Measurements from ENCODE around the gene PDS5B.

The PDS5B gene

DNA sequence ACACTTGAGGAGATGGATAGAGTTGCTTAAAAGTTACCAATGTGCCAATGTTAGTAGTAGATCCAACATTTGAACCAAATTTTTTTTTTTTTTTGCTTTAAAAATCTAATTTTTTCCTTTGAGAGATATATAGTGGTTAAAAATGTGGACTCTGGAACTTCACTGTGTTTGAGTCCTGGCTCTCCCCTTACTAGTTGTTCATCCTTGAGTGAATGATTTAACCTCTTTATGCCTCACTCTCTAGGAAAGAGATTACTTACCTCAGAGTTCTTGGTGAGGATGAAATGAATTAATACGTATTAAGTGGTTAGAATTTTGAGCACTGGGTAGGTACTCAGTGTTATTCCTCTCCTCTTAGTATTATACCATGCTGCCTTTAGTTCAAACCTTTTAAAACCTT, 24.3 kb downstream of the PDS5B start:
- TF ChIP-seq, protein P1, sequence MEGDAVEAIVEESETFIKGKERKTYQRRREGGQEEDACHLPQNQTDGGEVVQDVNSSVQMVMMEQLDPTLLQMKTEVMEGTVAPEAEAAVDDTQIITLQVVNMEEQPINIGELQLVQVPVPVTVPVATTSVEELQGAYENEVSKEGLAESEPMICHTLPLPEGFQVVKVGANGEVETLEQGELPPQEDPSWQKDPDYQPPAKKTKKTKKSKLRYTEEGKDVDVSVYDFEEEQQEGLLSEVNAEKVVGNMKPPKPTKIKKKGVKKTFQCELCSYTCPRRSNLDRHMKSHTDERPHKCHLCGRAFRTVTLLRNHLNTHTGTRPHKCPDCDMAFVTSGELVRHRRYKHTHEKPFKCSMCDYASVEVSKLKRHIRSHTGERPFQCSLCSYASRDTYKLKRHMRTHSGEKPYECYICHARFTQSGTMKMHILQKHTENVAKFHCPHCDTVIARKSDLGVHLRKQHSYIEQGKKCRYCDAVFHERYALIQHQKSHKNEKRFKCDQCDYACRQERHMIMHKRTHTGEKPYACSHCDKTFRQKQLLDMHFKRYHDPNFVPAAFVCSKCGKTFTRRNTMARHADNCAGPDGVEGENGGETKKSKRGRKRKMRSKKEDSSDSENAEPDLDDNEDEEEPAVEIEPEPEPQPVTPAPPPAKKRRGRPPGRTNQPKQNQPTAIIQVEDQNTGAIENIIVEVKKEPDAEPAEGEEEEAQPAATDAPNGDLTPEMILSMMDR (IDR thresholded peaks at IDR 0.05; ENCODE audit: low read depth, low read length), result no peak
- H3K4me3 ChIP-seq (ENCODE audit: low read depth, low read length), result no peak overlapping the region

DNA sequence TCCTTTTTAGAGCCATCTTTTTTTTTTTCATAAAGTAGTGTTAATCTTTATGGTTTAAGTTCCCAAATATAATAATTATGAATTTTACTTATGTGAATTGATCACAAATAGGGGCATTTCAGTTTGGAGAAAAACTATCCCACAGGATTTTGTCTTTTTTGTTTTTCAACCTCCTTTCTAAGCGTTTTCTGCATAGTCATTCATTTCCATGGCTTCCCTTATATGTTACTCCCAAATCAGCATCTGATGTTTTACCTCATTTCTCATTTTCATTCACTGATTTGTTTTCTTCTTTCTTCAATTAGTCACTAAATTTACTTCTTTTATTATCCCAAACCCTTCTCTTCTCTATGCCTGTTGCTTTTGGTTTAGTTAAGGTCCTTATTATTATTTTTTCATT, 24.7 kb downstream of the PDS5B start:
- TF ChIP-seq, protein P1 (IDR thresholded peaks at IDR 0.05; ENCODE audit: low read depth, low read length), result no peak

DNA sequence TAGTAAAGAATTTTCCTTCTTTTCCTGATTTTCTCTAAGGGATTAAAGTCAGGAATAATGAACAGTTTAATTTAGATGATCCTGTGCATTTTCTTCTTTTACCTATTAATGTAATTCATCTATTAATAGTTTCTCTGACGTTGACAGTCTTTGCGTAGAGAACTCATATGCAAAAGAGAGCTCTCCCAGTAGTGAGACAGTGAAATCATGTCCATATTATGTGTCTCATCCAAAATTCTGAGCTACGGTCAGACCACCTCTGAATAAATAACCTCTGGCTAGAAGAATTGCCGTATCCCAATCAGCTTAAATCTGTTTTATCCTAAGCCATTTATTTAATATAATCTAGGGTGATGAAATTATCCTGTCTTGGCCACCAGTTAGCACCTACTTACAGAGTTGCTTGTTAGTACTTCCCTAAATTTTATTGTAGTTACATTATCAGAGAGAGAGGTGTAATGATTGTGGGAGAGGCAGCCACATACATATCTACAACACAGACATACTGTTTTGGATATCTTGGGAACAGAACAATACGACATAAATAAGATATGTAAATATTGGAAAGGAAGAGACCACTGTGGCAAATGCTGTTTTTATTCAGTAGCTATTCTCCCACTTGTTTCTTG, 30.7 kb downstream of the PDS5B start:
- TF ChIP-seq, protein P1 (IDR thresholded peaks at IDR 0.05; ENCODE audit: low read depth, low read length), result no peak
- H3K4me3 ChIP-seq (ENCODE audit: low read depth, low read length), result no peak overlapping the region

More for the DNA sequence above, 24.7 kb downstream of the PDS5B start:
- no peak overlapping the region for H3K4me3 ChIP-seq (ENCODE audit: low read depth, low read length)

GRCh38 chr13:32622827-32623226, 36.6 kb downstream of the PDS5B start:
- H3K4me3 ChIP-seq (ENCODE audit: low read depth, low read length), result no peak overlapping the region
- TF ChIP-seq, protein P1 (IDR thresholded peaks at IDR 0.05; ENCODE audit: low read depth, low read length), result no peak

GRCh38 chr13:32624441-32624840, 38.2 kb downstream of the PDS5B start:
- no peak overlapping the region for H3K4me3 ChIP-seq (ENCODE audit: low read depth, low read length)
- TF ChIP-seq, protein P1 (IDR thresholded peaks at IDR 0.05; ENCODE audit: low read depth, low read length), result no peak

DNA sequence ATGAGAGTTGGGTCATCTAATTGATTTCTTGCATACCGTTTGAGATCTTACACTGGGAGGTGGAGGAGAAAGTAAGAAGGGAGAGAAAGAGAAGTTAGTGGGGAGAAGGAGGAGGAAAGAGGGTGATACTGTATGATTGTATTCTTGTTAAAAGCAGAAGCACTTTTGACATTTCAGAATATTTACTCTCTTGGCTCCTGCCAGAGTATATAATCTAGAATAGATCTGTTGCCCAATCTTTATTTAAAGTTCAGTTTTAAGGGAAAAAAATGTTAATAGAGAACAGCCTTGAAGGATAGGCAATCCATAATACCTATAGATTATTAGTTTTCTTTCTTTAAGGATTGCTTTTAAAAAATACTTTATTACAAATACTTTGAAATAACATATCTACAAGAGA, 41.5 kb downstream of the PDS5B start:
- TF ChIP-seq, protein P1 (IDR thresholded peaks at IDR 0.05; ENCODE audit: low read depth, low read length), result no peak

GRCh38 chr13:32629313-32629712, 43.1 kb downstream of the PDS5B start:
- TF ChIP-seq, protein P1 (IDR thresholded peaks at IDR 0.05; ENCODE audit: low read depth, low read length), result no peak
- H3K4me3 ChIP-seq (ENCODE audit: low read depth, low read length), result no peak overlapping the region

More for the DNA sequence above, 41.5 kb downstream of the PDS5B start:
- no peak overlapping the region for H3K4me3 ChIP-seq (ENCODE audit: low read depth, low read length)
